Measurements from ENCODE around the gene SMPX.
"Not testable (repeated sequence)": the region's sequence is repeated elsewhere in the genome, so short reads cannot be mapped to it uniquely, and the experiment has no call there.

SMPX gene

DNA sequence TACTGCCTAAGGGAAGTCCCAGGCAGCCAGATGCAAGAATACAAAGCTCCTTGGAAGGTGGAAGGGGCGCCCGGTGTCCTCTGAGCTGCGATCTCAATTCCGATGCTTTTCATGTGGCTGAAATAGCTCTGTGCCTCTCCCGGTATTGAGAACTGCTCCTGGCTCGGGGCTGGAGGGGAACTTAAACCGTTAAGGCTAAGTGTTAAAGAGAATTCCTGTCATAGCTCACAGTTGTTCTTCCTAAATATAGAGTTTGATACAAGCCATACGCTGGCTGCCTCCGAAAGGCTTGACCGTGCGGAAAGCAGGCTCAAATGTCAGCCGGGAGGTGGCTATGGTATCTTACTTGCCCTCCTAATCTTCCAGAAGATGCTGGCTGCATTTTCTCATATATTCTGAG is at the start of gene SMPX:
TSS of gene SMPX (minus strand) at position 157 of the 400 bp plus-strand sequence. CDS start 3,826 bp downstream, outside the sequence.
- DNase-seq (ENCODE audit: low read depth in 4 of 4, low spot score in 1 of 4): no peak

DNA sequence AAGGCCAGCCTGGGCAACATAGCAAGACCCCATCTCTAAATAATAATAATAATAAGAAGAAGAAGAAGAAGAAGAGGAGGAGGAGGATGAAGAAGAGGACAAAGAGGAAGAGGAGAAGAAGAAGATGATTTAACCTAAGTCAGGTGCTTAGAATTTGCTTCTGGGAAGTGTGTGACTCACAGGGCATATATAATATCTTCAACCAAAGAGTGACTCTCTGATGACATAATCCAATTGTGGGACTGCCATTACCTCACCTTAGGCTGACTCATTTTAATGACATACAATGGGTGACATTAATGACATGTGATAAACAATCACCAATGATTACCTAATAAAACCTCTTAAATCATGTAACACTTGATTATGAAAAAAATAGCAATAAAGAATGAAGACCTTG is 48.8 kb upstream of the SMPX start:
- no peak for DNase-seq (ENCODE audit: low read depth in 4 of 4, low spot score in 1 of 4)

- no peak for DNase-seq (ENCODE audit: low read depth in 4 of 4, low spot score in 1 of 4)
Measured at GRCh38 chrX:21802839-21803238, 44.9 kb upstream of the SMPX start.

DNA sequence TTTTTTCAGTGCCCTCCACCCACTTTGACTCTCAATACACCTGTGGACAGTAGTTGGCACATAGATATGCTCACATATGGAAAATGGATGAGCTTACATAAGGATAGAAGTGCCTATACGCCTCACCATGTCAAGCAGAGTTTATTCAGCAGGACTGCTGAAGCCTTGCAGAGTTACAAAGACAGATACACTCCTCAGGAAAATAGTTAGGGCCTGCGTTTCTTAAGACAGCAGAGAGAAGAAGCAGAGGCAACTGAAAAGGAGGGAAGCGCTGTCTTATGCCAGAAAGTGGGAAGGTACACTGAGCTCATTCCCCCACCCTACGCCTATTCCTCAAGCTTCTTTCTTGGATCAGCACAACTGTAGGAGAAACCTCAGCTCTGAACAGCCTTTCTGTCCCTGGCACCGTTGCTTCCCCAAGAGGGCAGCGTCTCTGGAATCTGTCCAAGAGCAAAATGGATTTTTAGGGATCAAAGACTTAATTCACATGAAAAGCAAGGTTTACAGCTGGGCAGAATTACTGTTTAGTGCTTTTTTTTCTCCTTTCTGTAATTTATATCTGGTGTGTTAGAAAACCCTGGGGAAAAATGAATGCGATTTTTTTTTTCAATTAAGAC is 44.2 kb upstream of the SMPX start:
- DNase-seq (ENCODE audit: low read depth in 4 of 4, low spot score in 1 of 4): no peak

DNA sequence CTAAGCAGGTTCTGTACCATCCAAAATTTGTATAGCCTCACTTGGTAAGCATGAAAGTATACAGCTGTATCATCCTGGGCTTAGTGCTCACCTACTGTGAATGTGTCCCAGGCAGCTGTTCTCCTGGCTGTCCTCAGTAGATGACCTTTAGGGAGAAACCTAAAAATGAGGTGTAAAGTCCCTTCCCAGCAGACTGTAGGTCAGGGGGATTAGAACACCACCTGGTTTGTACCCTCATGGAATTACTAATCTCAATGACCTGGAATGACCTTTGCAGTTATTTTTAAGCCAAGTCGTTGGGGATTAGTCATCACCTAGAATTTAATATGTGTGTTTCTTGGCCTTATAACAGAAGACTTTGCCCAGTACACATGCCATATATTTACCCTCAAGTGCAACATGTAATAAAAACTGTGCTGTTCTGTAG is 42.4 kb upstream of the SMPX start:
- DNase-seq (ENCODE audit: low read depth in 4 of 4, low spot score in 1 of 4): no peak

- no peak for DNase-seq (ENCODE audit: low read depth in 4 of 4, low spot score in 1 of 4)
Measured at GRCh38 chrX:21799767-21800166, 41.9 kb upstream of the SMPX start.

GRCh38 chrX:21798677-21799219 is 40.8 kb upstream of the SMPX start:
- DNase-seq (ENCODE audit: low read depth in 4 of 4, low spot score in 1 of 4): no peak

- DNase-seq (ENCODE audit: low read depth in 4 of 4, low spot score in 1 of 4): no peak
Measured at GRCh38 chrX:21781976-21782375, 24.1 kb upstream of the SMPX start.

DNA sequence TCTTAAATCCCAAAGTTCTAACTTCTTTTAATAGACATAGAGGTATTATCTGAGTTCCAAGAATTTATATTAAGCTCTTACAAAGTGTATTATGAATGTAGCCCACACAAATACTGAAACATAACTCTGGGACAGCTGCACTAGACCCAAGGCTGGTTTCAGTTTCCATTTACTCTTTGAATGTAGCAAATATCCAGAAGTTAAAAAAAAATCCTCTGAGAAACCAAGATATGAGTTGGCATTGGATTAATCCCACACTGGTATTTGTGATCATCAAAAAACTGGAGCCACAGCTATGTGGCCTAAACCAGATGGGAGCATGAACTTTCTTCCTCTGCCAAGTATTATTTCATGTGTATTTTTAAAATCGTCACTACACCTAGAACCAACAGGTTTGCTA is 23.6 kb upstream of the SMPX start:
- no peak for DNase-seq (ENCODE audit: low read depth in 4 of 4, low spot score in 1 of 4)

DNA sequence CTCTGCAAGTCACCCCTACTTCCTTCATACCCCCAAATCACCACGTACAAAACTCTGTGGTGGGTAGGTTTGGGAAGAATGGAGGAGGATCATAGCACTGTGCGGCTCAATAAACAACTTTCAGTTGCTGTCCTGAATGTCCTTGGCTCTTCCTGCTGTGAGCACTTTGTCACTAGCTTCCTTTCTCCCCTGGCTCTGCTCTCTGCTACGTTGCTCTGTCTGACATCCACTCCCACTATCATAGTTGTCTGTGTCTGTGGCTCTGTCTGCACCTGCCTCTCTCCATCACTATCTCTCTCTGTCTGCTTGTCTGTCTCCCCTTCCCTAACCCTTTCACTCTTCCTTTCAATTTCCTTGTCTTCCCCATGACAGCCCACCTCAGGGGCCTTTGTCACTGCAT is 21.2 kb upstream of the SMPX start:
- no peak for DNase-seq (ENCODE audit: low read depth in 4 of 4, low spot score in 1 of 4)

- DNase-seq (ENCODE audit: low read depth in 4 of 4, low spot score in 1 of 4): no peak
Measured at GRCh38 chrX:21778236-21778635, 20.3 kb upstream of the SMPX start.

GRCh38 chrX:21775128-21775527 is 17.2 kb upstream of the SMPX start:
- not testable (repeated sequence) for DNase-seq (ENCODE audit: low read depth in 4 of 4, low spot score in 1 of 4)

GRCh38 chrX:21773036-21773435 is 15.1 kb upstream of the SMPX start:
- DNase-seq (ENCODE audit: low read depth in 4 of 4, low spot score in 1 of 4): not testable (repeated sequence)

DNA sequence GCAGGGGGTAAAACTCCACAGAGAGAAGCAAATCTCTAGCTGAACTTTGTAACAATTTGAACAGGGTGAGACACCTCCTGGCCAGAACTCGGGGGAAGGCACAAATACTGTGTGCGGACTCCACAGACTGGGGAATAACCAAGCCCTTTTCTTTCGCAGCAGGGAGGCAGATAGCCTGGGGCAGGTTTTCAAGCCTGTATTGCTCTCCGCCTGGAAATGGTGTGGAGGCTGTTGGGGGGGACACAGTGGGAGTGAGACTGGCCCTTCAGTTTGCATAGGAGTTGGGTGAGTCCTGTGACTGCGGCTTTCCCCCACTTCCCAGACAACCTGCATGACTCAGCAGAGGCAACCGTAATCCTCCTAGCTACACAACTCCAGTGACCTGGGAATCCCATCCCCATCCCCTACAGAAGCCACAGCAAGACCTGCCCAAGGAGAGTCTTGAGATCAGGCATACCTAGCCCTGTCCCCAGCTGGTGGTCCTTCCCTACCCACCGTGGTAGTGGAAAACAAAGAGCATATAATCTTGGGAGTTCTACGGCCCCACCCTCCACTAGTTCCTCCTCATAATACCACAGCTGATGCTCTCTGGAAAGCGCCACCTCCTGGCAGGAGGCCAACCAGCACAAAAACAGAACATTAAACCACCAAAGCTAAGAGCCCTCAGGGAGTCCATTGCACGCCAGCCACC is 12.9 kb upstream of the SMPX start:
- no peak for DNase-seq (ENCODE audit: low read depth in 4 of 4, low spot score in 1 of 4)

DNA sequence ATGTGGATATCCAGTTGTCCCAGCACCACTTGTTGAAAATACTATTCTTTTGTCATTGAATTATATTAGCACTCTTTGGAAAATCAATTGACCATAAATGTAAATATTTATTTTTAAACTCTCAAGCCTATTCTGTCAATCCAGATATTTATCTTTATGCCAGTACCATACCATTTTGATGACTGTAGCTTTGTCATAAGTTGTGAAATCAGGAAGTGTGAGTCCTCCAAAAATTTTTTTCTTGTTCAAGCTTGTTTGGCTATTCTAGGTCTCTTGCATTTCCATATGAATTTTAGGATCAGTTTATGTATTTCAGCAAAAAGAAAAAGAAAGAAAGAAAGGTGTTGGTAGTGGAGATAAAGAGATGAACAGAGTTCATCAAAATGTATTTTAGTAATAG is 8.2 kb upstream of the SMPX start:
- DNase-seq (ENCODE audit: low read depth in 4 of 4, low spot score in 1 of 4): no peak

DNA sequence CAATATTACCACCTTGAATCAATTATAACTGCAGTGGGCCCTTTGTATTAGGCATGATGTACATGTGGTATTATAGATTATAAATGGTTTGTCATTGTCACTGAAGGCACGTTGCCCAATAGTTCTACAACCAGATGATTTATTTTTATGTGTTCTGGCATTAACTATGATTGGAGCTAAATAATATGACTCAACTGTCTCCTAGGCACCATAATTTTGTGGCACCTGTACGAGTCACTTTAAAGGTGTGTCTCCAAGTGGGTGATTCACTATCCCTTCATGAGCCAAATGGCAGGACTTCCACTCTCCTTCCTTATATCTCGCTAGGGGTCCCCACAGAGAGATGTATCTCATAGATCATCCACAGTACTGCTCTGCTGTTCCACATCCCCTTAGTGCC is 6.1 kb upstream of the SMPX start:
- no peak for DNase-seq (ENCODE audit: low read depth in 4 of 4, low spot score in 1 of 4)

DNA sequence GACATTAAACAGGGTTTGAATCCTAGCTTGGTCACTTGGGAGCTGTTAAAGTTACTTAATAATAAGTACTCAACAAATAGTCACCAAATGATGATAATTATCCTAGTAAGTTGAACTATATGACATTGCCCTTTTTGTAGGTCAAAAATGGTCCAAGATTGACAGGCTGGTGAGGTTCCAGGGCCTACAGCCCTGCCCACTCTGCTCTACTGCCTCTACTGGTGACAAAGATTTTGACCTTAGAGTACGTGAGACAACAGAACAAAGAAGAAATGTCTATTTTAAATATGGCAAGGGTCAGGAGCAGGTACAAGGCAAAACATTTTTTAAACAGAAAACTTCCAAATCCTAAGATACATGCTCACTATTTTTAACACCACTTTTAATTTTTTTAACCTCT is 572 bp upstream of the SMPX start:
- no peak for DNase-seq (ENCODE audit: low read depth in 4 of 4, low spot score in 1 of 4)

- DNase-seq (ENCODE audit: low read depth in 4 of 4, low spot score in 1 of 4): no peak
Measured at GRCh38 chrX:21756785-21757529, 959 bp downstream of the SMPX start.

DNA sequence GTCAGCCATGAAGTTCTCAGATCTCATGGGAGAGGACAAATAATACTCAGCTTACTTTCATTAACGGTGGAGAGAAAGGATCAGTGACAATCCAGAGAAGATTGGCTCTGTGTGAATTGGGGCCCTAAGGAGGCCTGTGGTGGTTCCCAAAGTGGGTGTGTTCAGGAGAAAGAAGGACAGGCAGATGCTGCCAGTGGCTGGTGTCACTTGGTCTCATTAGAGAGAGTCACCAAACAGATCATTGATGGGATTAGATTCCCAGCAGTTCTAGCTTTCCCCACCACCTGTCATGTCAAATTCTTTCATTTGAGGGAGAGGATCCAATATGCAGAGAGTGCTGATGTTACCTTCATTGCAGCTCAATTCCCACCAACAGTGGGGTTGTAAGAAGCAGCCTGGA is 8.0 kb downstream of the SMPX start:
- DNase-seq (ENCODE audit: low read depth in 4 of 4, low spot score in 1 of 4): no peak

DNA sequence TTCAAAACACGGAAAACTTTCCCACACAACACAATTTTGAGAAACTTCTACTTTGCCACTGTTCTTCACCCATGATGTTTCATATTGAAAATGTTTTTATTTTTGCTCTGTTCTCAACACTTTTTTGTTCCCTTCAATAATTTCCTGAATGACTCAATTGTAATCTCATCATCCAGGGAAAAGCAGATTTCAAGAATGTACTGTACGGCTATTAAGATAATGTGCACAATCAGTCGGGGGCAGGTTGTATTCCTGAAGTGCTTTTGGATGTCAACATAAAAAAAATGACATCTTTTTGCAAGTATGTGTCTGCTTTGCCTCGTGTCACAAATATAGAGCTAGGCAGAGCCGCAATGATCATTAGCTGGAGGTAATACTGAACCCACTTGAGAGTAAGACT is 9.7 kb downstream of the SMPX start:
- no peak for DNase-seq (ENCODE audit: low read depth in 4 of 4, low spot score in 1 of 4)

- DNase-seq (ENCODE audit: low read depth in 4 of 4, low spot score in 1 of 4): no peak
Measured at GRCh38 chrX:21747558-21747957, 10.4 kb downstream of the SMPX start.

DNA sequence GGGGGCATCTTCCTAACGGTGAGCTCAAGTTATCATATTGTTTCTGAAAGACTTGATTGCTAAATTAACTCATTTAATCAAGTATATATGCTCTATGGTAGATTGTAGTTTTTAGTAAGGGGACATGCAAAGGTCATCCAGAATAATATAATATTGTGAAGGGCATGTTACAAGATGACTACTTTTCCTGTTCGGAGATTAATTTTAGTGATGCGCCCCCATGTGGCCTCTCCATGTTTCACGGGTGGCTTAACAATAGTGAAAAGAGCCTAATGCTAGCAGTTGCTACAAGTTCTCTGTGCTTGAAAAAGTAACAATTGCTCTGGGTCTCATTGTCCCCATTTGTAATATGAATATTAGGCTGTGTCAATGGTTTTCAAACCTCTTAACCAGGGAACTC is 12.2 kb downstream of the SMPX start:
- DNase-seq (ENCODE audit: low read depth in 4 of 4, low spot score in 1 of 4): peak; percentile 0 to 12 (median 4)
